H9 (cell line): ENCODE measurements around the gene DENND4A. TPM values are rescaled to one million over a fixed set of nuclear protein-coding genes. Genes with fewer than 3 reads are reported as not detected.

Experiments
- DNase-seq: peaks from one replicate; pipeline ENCODE4 v3.0.0-alpha.2; 2017
- H2AFZ ChIP-seq: one replicate; pipeline ENCODE4 v1.6.1; 2013; ENCODE audit warnings: mild to moderate bottlenecking, low read length, control low read depth, moderate library complexity
- H2AK5ac ChIP-seq: 2 replicates; pipeline ENCODE4 v1.6.1; 2013; ENCODE audit warnings: low read length, control low read depth, mixed read lengths; ENCODE audit not compliant: insufficient read length
- H2BK120ac ChIP-seq: one replicate; pipeline ENCODE4 v1.6.1; 2013; ENCODE audit warnings: low read depth, mild to moderate bottlenecking, low read length, control low read depth, inconsistent platforms; ENCODE audit not compliant: poor library complexity, severe bottlenecking
- H2BK12ac ChIP-seq: 2 replicates; pipeline ENCODE4 v1.6.1; 2013; ENCODE audit warnings: low read length, control low read depth, mixed read lengths, low read depth; ENCODE audit not compliant: insufficient read length
- H2BK15ac ChIP-seq: 2 replicates; pipeline ENCODE4 v1.6.1; 2013; ENCODE audit warnings: low read depth, low read length, control low read depth
- H2BK20ac ChIP-seq: one replicate; pipeline ENCODE4 v1.6.1; 2013; ENCODE audit warnings: low read depth, mild to moderate bottlenecking, low read length, control low read depth, inconsistent platforms; ENCODE audit not compliant: poor library complexity, severe bottlenecking
- H2BK5ac ChIP-seq: 2 replicates; pipeline ENCODE4 v1.6.1; 2013; ENCODE audit warnings: low read length, control low read depth, mixed read lengths; ENCODE audit not compliant: insufficient read length
- H3K14ac ChIP-seq: 2 replicates; pipeline ENCODE4 v1.6.1; 2013; ENCODE audit warnings: low read length, control low read depth; ENCODE audit not compliant: insufficient read depth
- H3K18ac ChIP-seq: 2 replicates; pipeline ENCODE4 v1.6.1; 2013; ENCODE audit warnings: low read depth, mild to moderate bottlenecking, mixed read lengths, low read length, control low read depth; ENCODE audit not compliant: insufficient read length
- H3K23ac ChIP-seq: 2 replicates; pipeline ENCODE4 v1.6.1; 2013; ENCODE audit warnings: low read length, control low read depth, mixed read lengths, low read depth; ENCODE audit not compliant: insufficient read length
- H3K23me2 ChIP-seq: 2 replicates; pipeline ENCODE4 v1.6.1; 2013; ENCODE audit warnings: low read depth, mild to moderate bottlenecking, mixed read lengths, low read length, control low read depth; ENCODE audit not compliant: insufficient read length, poor library complexity, severe bottlenecking
- H3K27ac ChIP-seq: 2 replicates; pipeline ENCODE4 v1.5.1; 2013; ENCODE audit warnings: low read length, control low read depth, mixed read lengths, low read depth; ENCODE audit not compliant: insufficient read length
- H3K27me3 ChIP-seq: 2 replicates; pipeline ENCODE4 v1.6.1; 2013; ENCODE audit warnings: low read length, control low read depth, inconsistent platforms; ENCODE audit not compliant: insufficient read depth
- H3K4ac ChIP-seq: 2 replicates; pipeline ENCODE4 v1.6.1; 2013; ENCODE audit warnings: low read depth, mild to moderate bottlenecking, control low read depth, inconsistent platforms, low read length, moderate library complexity
- H3K4me1 ChIP-seq: 2 replicates; pipeline ENCODE4 v1.6.1; 2013; ENCODE audit warnings: low read length, control low read depth, inconsistent platforms; ENCODE audit not compliant: insufficient read depth
- H3K4me2 ChIP-seq: 2 replicates; pipeline ENCODE4 v1.6.1; 2013; ENCODE audit warnings: low read length, control low read depth, mixed read lengths; ENCODE audit not compliant: insufficient read length, insufficient read depth
- H3K56ac ChIP-seq: 2 replicates; pipeline ENCODE4 v1.6.1; 2013; ENCODE audit warnings: low read depth, mild to moderate bottlenecking, mixed read lengths, low read length, control low read depth; ENCODE audit not compliant: insufficient read length
- H3K79me1 ChIP-seq: 2 replicates; pipeline ENCODE4 v1.6.1; 2013; ENCODE audit warnings: low read depth, mild to moderate bottlenecking, moderate library complexity, low read length, control low read depth, inconsistent platforms; ENCODE audit not compliant: insufficient read depth, poor library complexity, severe bottlenecking
- H3K79me2 ChIP-seq: 2 replicates; pipeline ENCODE4 v1.6.1; 2013; ENCODE audit warnings: low read length, control low read depth, inconsistent platforms; ENCODE audit not compliant: insufficient read depth
- H3K9ac ChIP-seq: 2 replicates; pipeline ENCODE4 v1.6.1; 2013; ENCODE audit warnings: low read length, control low read depth, mixed read lengths; ENCODE audit not compliant: insufficient read length; ENCODE audit errors: extremely low read depth
- H3K9me3 ChIP-seq: one replicate; pipeline ENCODE4 v1.6.1; 2013; ENCODE audit warnings: low read depth, low read length, inconsistent platforms; ENCODE audit not compliant: control insufficient read depth
- H3T11ph ChIP-seq: one replicate; pipeline ENCODE4 v1.6.1; 2013; ENCODE audit warnings: mild to moderate bottlenecking, low read length, control low read depth, inconsistent platforms
- H4K20me1 ChIP-seq: one replicate; pipeline ENCODE4 v1.6.1; 2013; ENCODE audit not compliant: control insufficient read depth, insufficient read length, insufficient read depth
- H4K5ac ChIP-seq: 2 replicates; pipeline ENCODE4 v1.6.1; 2013; ENCODE audit warnings: low read depth, mild to moderate bottlenecking, mixed read lengths, low read length, control low read depth; ENCODE audit not compliant: insufficient read length
- H4K8ac ChIP-seq: replicated peaks from 2 replicates; pipeline ENCODE4 v1.6.1; 2013; ENCODE audit warnings: low read length, control low read depth, mixed read lengths, low read depth; ENCODE audit not compliant: insufficient read length
- H4K91ac ChIP-seq: 2 replicates; pipeline ENCODE4 v1.6.1; 2013; ENCODE audit warnings: low read depth, mild to moderate bottlenecking, moderate library complexity, mixed read lengths, low read length, control low read depth; ENCODE audit not compliant: insufficient read length
- H3K27ac Mint-ChIP-seq, 3 experiments: 2 replicates in 2 of 3; 3 replicates in 1 of 3; pipeline ENCODE4 v1.8.0; 2020 to 2021; ENCODE audit warnings: mixed read lengths in 3 of 3, mild to moderate bottlenecking in 1 of 3, moderate library complexity in 1 of 3
- H3K27me3 Mint-ChIP-seq: 2 replicates; pipeline ENCODE4 v1.8.0; 2021; ENCODE audit warnings: low read depth, mild to moderate bottlenecking, moderate library complexity, mixed read lengths
- H3K36me3 Mint-ChIP-seq, 3 experiments: 2 replicates in 2 of 3; 3 replicates in 1 of 3; pipeline ENCODE4 v1.8.0; 2020 to 2021; ENCODE audit warnings: low read depth in 3 of 3, mixed read lengths in 3 of 3; ENCODE audit not compliant: insufficient read depth in 1 of 3
- H3K4me1 Mint-ChIP-seq, 2 experiments: 2 replicates each; pipeline ENCODE4 v1.8.0; 2020; ENCODE audit warnings: mixed read lengths in 2 of 2
- H3K4me3 Mint-ChIP-seq, 2 experiments: 2 replicates in 1 of 2; 3 replicates in 1 of 2; pipeline ENCODE4 v1.8.0; 2020 to 2021; ENCODE audit warnings: mild to moderate bottlenecking in 2 of 2, mixed read lengths in 2 of 2, moderate library complexity in 1 of 2
- H3K9me3 Mint-ChIP-seq, 2 experiments: 2 replicates in 1 of 2; 3 replicates in 1 of 2; pipeline ENCODE4 v1.8.0; 2020; ENCODE audit warnings: mild to moderate bottlenecking in 2 of 2, mixed read lengths in 2 of 2, moderate library complexity in 1 of 2
- WGBS: extraction: QIAGEN DNeasy Blood & Tissue Kit; methylation state at CpG from one replicate; pipeline ENCODE4 v1.1.7; 2013; ENCODE audit warnings: missing lambda C conversion rate, low lambda C conversion rate, mixed read lengths; ENCODE audit not compliant: insufficient read length; ENCODE audit errors: extremely low coverage; 5-methylcytosine and 5-hydroxymethylcytosine counted together
- total RNA-seq: library from RNA; stranded (reverse); gene quantifications from 2 replicates; pipeline ENCODE4 v1.2.1, GENCODE V29; 2021
- TF ChIP-seq, protein P1 (sequence below): fragments of 200-600 bp; sonication (generic); conservative IDR thresholded peaks from 3 replicates; pipeline ENCODE4 v1.8.0; 2021; ENCODE audit warnings: antibody characterized with exemption, mild to moderate bottlenecking

DENND4A gene
- total RNA-seq, 1 experiment from 2014 or later = 4.7 TPM

GRCh38 chr15:65653801-65654521 lies 138.1 kb downstream of the DENND4A start:
- Histone ChIP-seq H4K5ac (no peak overlapping the region), H3K79me1 (no peaks in the 10 kb centered on the region), H2BK5ac (no peak overlapping the region), H3K56ac (no peak overlapping the region), H2BK15ac (no peak overlapping the region), H3K79me2 (no peaks in the 10 kb centered on the region), H3K23me2 (no peaks in the 10 kb centered on the region), H3K27me3 (no peaks in the 10 kb centered on the region), H2BK12ac (no peak overlapping the region), H3K9ac (no peak overlapping the region), H3K4me2 (no peak overlapping the region), H2BK20ac (no peak overlapping the region), H2AK5ac (no peak overlapping the region), H4K8ac (no peak overlapping the region), H3K27ac (no peak overlapping the region), H3K4ac (no peak overlapping the region), H2BK120ac (no peak overlapping the region), H3K4me1 (no peaks in the 10 kb centered on the region), H3T11ph (no peak overlapping the region), H3K14ac (no peak overlapping the region), H4K91ac (no peak overlapping the region), H3K18ac (no peak overlapping the region), H3K9me3 (no peaks in the 10 kb centered on the region), H4K20me1 (no peaks in the 10 kb centered on the region), H3K23ac (no peak overlapping the region), H2AFZ (no peak overlapping the region)
- Mint-ChIP-seq H3K36me3 (no peaks in the 10 kb centered on the region), H3K27me3 (no peaks in the 10 kb centered on the region), H3K4me1 (peaks cover 6% of the 10 kb centered on the region in 2 experiments), H3K9me3 (no peaks in the 10 kb centered on the region), H3K27ac (no peak overlapping the region), H3K4me3 (no peak overlapping the region)
- no CpG with 5 or more reads among the region's 5 CpGs for WGBS
- DNase-seq = no peak
- TF ChIP-seq, protein P1, sequence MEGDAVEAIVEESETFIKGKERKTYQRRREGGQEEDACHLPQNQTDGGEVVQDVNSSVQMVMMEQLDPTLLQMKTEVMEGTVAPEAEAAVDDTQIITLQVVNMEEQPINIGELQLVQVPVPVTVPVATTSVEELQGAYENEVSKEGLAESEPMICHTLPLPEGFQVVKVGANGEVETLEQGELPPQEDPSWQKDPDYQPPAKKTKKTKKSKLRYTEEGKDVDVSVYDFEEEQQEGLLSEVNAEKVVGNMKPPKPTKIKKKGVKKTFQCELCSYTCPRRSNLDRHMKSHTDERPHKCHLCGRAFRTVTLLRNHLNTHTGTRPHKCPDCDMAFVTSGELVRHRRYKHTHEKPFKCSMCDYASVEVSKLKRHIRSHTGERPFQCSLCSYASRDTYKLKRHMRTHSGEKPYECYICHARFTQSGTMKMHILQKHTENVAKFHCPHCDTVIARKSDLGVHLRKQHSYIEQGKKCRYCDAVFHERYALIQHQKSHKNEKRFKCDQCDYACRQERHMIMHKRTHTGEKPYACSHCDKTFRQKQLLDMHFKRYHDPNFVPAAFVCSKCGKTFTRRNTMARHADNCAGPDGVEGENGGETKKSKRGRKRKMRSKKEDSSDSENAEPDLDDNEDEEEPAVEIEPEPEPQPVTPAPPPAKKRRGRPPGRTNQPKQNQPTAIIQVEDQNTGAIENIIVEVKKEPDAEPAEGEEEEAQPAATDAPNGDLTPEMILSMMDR = no peak
